Testis (tissue), 2 donors: ENCODE measurements around the gene RPGRIP1.

ENCODE experiments used
- CTCF ChIP-seq, 3 experiments: fragments of 450-650 bp in 2 of 3; fragments of 200-600 bp in 1 of 3; sonication (generic) in 1 of 3; IDR thresholded peaks; one replicate each; pipeline ENCODE4 v1.5.1; 2016 to 2019; ENCODE audit warnings: antibody characterized with exemption in 3 of 3, mild to moderate bottlenecking in 2 of 3, moderate library complexity in 1 of 3
- POLR2A ChIP-seq: fragments of 450-650 bp; IDR thresholded peaks from one replicate; pipeline ENCODE4 v1.6.1; 2017; ENCODE audit warnings: antibody characterized with exemption, mild to moderate bottlenecking, moderate library complexity

GRCh38 chr14:21302013-21302835 is 22.3 kb downstream of the RPGRIP1 start:
- TF ChIP-seq POLR2A (no peak), CTCF (IDR thresholded peaks at IDR 0.05) (no peak)
